ENCODE measurements around the gene C22orf39.

The C22orf39 gene

GRCh38 chr22:19467912-19468311 lies 20.4 kb upstream of the C22orf39 start:
- TF ChIP-seq CTCF (IDR thresholded peaks at IDR 0.05; ENCODE audit: low read length) (no peak), EZH2 (optimal IDR thresholded peaks at IDR 0.05; ENCODE audit: low read depth, low read length) (no peak)
- no peak overlapping the region for H3K4me2 ChIP-seq (ENCODE audit: low read depth, low read length)
- no peaks in the 10 kb centered on the region for H3F3A ChIP-seq (ENCODE audit: insufficient read depth, low read length)
- no peaks in the 10 kb centered on the region for H3K27me3 ChIP-seq (replicated peaks; ENCODE audit: insufficient read depth, low read length)
- H3K9me2 ChIP-seq (replicated peaks; ENCODE audit: insufficient read depth, low read length) = no peaks in the 10 kb centered on the region
- no peak for DNase-seq
- no peak overlapping the region for H3K4me3 ChIP-seq (ENCODE audit: low read length)
- peaks cover 22% of the 10 kb centered on the region for H3K36me3 ChIP-seq (replicated peaks; ENCODE audit: insufficient read depth, low read length)
- H3K9me3 ChIP-seq (replicated peaks; ENCODE audit: insufficient read depth, low read length) = no peaks in the 10 kb centered on the region
- H3K9ac ChIP-seq (ENCODE audit: low read length) = no peak overlapping the region
- no peaks in the 10 kb centered on the region for H3K4me1 ChIP-seq (ENCODE audit: low read length)
- no peak overlapping the region for H3K27ac ChIP-seq (ENCODE audit: low read length)
- no peaks in the 10 kb centered on the region for H4K20me1 ChIP-seq (ENCODE audit: insufficient read depth, low read length)
- peaks cover 44% of the 10 kb centered on the region for H3K79me2 ChIP-seq (ENCODE audit: low read length)
- no peak overlapping the region for H2AFZ ChIP-seq (ENCODE audit: low read length)

- H3K79me2 ChIP-seq (ENCODE audit: low read length) = peaks cover 36% of the 10 kb centered on the region
- H3K27me3 ChIP-seq (replicated peaks; ENCODE audit: insufficient read depth, low read length) = no peaks in the 10 kb centered on the region
- H4K20me1 ChIP-seq (ENCODE audit: insufficient read depth, low read length) = no peaks in the 10 kb centered on the region
- DNase-seq = no peak
- no peaks in the 10 kb centered on the region for H3K4me1 ChIP-seq (ENCODE audit: low read length)
- TF ChIP-seq CTCF (IDR thresholded peaks at IDR 0.05; ENCODE audit: low read length) = no peak
- no peak for TF ChIP-seq EZH2 (optimal IDR thresholded peaks at IDR 0.05; ENCODE audit: low read depth, low read length)
- no peak for TF ChIP-seq EZH2phosphoT487 (IDR thresholded peaks at IDR 0.05; ENCODE audit: low read length)
- H3K4me2 ChIP-seq (ENCODE audit: low read depth, low read length) = no peak overlapping the region
- no peaks in the 10 kb centered on the region for H3K9me3 ChIP-seq (replicated peaks; ENCODE audit: insufficient read depth, low read length)
- no peak overlapping the region for H3K4me3 ChIP-seq (ENCODE audit: low read length)
- H3K36me3 ChIP-seq (replicated peaks; ENCODE audit: insufficient read depth, low read length) = peaks cover 22% of the 10 kb centered on the region
- no peak overlapping the region for H3K27ac ChIP-seq (ENCODE audit: low read length)
- no peaks in the 10 kb centered on the region for H3K9me2 ChIP-seq (replicated peaks; ENCODE audit: insufficient read depth, low read length)
- no peaks in the 10 kb centered on the region for H3F3A ChIP-seq (ENCODE audit: insufficient read depth, low read length)
- no peak overlapping the region for H2AFZ ChIP-seq (ENCODE audit: low read length)
- no peak overlapping the region for H3K9ac ChIP-seq (ENCODE audit: low read length)
Measured at GRCh38 chr22:19466848-19467752, 19.6 kb upstream of the C22orf39 start.

GRCh38 chr22:19466126-19466716 lies 18.7 kb upstream of the C22orf39 start:
- no peaks in the 10 kb centered on the region for H3F3A ChIP-seq (ENCODE audit: insufficient read depth, low read length)
- H3K79me2 ChIP-seq (ENCODE audit: low read length) = peaks cover 27% of the 10 kb centered on the region
- TF ChIP-seq CTCF (IDR thresholded peaks at IDR 0.05; ENCODE audit: low read length) = no peak
- TF ChIP-seq EZH2phosphoT487 (IDR thresholded peaks at IDR 0.05; ENCODE audit: low read length) = no peak
- TF ChIP-seq EZH2 (optimal IDR thresholded peaks at IDR 0.05; ENCODE audit: low read depth, low read length) = no peak
- no peaks in the 10 kb centered on the region for H4K20me1 ChIP-seq (ENCODE audit: insufficient read depth, low read length)
- H2AFZ ChIP-seq (ENCODE audit: low read length) = no peak overlapping the region
- no peaks in the 10 kb centered on the region for H3K9me2 ChIP-seq (replicated peaks; ENCODE audit: insufficient read depth, low read length)
- no peak overlapping the region for H3K4me2 ChIP-seq (ENCODE audit: low read depth, low read length)
- no peaks in the 10 kb centered on the region for H3K27me3 ChIP-seq (replicated peaks; ENCODE audit: insufficient read depth, low read length)
- H3K4me1 ChIP-seq (ENCODE audit: low read length) = no peaks in the 10 kb centered on the region
- no peaks in the 10 kb centered on the region for H3K9me3 ChIP-seq (replicated peaks; ENCODE audit: insufficient read depth, low read length)
- H3K27ac ChIP-seq (ENCODE audit: low read length) = no peak overlapping the region
- peaks cover 22% of the 10 kb centered on the region for H3K36me3 ChIP-seq (replicated peaks; ENCODE audit: insufficient read depth, low read length)
- no peak for DNase-seq
- H3K9ac ChIP-seq (ENCODE audit: low read length) = no peak overlapping the region
- no peak overlapping the region for H3K4me3 ChIP-seq (ENCODE audit: low read length)
